NCI-H69 (cell line): Measurements from ENCODE around the gene HPCAL1.

ENCODE experiments used
- DNase-seq: peaks from one replicate; lab custom pipeline; 2025; lab: John Stamatoyannopoulos, UW

The HPCAL1 gene

DNA sequence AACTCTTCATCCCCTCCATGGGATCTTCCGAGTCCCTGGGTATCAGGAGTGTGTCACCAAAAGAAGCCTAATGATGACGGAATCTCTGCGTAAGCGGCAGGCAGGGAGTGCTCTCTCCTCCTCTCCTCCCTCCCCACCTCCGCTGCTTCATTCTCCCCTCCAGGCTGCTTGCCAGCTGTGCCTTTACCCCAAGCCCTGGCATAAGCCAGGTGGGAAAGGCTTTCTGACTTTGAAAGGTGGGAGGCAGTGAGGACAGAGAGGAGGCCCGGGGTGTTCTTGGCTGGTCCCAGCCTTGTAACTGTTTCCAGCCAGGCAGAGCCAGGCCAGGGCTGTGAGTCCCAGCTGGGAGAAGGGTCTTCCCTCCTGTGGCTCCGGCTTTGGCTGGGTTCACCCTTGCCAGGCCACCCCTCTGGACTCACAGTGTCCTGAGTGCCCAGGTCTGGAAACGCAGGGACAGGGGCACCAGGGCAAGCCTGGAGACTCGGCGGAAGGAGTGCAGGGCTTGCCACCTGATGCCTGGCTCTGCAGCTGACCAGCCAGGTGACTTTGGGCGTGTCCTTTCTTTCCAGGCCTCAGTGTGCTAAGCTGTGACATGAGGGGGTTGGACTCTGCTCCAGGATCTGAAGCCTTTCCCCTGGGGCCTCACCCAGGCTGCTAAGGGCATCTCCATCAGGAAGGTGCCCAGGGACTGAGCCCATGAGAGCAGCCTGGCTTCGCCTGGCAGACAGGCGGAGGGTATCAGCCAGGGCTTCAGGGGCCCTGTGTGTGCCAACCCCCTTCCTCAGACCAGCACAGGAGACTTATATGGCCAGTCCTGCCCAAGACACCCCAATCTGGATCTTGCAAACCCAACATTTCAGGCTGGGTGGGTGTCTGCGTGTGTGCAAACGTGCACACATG, 32.7 kb upstream of the HPCAL1 start:
- DNase-seq = no peak

DNA sequence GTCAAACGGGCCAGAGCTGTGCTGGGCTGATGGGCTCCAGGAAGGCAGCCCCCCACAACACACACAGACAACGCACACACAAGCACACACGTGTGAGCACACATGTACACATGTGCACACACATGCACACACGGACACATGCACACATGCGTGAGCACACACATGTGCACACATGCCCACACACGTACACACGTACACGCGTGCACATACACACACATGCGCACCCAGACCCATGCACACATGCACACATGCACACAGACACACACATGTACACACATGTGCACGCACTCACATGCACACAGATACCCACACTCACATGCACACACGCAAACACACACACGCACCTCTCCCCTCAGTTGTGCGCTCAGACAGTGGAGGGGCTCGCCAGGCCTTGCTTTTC, 31.2 kb upstream of the HPCAL1 start:
- DNase-seq = no peak

DNA sequence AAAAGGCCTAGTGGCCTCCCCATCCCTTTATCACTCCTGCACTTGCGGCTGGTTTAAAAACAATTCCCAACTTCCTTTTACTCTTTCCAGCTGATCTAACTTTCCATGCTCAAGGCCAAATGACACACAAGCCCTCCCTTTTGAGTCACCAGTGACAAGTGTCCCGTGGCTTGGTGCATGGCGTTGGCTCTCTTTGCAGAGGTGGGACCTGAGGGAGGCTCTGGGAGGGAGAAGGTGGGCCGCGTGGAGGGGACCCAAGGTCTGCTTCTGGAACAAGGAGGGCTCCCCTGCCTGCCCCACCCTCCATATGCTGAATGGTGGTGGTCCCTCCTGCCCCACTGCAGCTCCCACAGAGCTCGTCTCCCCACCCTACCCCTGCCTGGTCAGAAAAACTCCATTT, 30.8 kb upstream of the HPCAL1 start:
- DNase-seq = no peak

DNA sequence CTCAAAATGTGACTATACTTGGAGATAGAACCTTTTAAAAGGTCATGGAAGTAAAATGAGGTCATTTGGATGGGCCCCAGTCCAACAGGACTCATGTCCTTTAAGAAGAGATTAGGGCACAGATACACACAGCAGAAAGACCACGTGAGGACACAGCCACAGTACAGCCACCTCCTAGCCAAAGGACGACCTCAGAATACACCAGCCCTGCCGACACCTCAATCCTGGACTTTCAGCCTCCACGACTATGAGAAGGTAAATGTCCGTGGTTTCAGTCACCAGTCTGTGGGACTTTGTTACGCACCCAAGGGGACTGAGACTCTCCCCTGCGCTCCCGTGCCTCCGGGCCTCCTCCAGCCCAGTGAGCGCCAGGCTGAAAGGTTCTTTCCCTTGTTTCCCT, 30.2 kb upstream of the HPCAL1 start:
- DNase-seq = no peak

DNA sequence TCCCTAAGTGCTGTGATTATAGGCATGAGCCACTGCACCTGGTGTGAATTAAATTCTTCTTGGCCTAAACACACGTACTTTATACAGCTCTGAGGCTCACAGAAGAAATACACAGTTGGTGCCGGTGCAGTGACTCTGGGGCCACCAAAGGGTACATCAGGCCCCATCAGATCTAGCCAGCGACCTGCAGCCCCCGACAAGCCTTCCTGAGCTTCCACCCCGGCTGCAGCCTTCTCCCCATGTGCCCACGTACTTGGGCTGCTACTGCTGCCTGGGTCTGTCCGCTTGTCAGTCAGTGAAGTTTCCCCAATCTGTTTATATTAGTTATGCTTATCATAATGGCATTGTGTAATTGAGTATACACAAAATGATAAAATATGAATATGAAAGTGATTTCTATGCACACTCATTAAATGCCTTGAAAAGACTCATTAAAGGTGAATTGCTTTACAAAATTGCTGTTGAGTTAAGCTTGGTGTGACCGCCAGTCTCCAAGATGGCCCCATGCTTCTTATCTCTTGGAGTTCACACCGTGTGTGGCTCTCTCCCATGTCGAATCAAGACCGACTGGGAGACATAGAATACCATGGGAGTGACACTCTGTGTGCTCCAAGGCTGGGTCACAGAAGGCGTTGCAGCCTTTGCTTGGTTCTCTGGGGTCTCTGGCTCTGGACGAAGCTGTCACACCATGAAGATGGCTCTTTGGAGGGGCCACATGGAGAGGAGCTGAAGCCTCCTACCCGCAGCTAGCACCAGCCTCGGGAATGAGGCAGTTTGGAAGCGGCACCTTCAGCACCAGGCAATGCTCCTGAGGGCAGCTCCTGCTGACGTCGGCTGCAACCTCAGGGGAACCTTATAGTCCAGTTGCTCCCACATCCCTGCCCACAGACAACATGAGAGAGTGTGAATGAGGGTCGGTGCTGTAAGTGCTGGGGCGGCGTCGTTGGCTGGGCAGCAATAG, 29.2 kb upstream of the HPCAL1 start:
- no peak for DNase-seq

DNA sequence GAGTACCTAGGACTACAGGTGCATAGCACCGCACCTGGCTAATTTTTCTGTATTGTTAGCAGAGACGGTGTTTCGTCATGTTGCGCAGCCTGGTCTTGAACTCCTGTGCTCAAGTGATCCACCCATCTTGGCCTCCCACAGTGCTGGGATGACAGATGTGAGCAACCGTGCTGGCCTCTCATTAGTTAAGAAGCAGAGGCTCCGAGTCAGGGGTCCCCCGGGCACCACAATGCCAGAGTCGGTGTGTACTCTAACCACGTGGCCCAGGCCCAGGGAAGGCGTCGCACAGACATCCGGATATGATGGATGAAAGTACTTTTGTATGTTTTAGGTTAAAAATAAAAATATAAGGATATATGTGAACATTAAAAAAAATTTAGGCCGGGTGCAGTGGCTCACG, 28.3 kb upstream of the HPCAL1 start:
- no peak for DNase-seq

DNA sequence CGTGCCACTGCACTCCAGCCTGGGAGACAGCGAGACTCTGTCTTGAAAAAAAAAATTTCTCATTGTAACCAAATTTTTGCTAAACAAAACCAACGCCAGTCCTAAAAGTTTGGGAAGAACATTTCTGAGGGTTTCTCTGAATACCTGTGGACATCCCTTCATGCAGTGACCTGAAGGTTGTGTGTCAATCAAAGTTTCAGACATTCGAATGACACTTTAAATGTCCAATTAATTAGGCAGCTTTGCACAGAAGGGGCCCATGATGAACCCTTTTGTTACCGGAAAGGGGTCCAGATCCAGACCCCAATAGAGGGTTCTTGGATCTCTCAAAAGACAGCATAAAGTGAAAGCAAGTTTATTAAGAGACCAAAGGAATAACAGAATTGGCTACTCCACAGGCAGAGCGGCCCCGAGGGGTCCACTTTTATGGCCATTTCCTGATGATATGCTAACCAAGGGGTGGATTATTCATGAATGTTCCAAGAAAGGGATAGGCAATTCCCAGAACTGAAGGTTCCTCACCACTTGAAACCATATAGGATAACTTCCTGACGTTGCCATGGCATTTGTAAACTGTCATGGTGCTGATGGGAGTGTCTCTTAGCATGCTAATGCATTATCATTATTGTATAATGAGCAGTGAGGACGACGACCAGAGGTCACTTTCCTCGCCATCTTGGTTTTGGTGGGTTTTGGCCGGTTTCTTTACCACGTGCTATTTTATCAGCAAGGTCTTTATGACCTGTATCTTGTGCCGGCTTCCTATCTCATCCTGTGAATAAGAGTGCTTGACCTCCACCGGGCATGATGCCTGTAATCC, 27.5 kb upstream of the HPCAL1 start:
- no peak for DNase-seq

DNA sequence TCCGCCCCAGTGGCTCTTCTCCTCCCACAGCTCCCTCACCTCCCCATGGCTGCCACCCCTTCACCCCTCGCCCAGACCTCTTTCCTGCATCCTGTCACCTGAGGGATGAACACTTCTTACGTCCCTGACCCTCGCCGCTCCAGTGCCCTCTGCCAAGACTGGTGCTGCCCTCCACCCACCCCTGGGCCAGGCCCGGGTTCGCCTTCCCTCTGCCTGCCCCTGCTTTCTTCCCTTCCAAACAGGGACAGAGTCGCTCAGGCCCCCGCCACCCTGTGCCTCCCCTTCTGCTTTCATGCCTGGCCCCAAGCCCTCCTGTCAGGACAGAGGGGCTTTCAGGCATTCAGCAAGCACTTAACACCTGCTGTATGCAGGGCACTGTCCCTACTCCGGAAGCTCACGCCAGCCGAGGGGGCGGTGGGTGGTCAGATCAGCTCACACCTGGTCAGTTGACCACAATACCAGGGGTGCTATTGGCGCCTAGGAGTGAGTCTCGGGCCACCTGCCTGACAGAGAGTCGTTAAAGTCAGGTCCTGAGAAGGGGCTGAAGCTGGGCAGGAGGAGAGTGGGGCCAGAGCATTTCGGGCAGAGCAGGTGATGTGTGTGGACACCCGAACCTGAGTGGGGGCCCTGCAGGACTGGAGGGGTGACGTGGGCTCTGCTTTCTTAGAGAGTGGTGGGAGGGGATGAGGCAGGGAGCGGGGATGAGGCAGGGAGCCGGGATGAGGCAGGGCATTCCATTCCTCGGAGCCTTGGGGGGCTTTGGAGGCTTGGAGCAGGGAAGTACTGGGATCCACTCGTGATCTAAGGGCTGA, 26.0 kb upstream of the HPCAL1 start:
- no peak for DNase-seq

DNA sequence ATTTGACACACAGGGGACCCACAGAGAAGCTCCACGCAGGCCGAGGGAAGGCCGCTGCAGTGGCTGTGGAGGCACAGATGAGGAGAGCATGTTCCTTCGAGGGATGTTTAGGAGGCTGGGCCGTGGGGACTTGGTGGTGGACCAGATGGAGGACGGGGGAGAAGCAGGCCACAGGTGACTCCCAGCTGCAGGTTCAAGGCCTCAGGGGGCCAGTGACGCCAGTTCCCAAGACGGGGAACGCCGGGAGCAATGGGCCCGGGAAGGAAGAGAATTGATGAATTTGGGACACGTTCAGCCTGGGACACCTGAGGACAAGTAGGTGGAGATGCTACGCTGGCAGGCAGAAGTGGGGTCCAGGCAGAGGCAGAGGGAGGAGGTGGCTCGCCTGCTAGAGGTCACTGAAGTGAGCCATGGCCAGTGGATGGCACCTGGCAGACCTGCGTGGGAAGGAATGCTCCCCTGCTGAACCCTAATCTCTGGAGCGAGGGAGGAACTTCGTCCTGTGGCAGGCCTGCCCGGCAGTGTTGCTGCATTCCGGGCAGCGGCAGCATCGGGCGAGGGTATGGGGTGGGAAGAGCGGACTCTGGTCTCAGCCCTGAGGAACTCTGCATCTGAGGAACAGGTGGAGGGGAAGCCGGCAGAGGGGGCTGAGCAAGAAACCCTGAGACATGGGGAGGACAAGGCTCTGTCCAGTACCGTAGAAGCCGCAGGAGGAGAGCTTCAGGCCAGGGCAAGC, 25.2 kb upstream of the HPCAL1 start:
- no peak for DNase-seq

DNA sequence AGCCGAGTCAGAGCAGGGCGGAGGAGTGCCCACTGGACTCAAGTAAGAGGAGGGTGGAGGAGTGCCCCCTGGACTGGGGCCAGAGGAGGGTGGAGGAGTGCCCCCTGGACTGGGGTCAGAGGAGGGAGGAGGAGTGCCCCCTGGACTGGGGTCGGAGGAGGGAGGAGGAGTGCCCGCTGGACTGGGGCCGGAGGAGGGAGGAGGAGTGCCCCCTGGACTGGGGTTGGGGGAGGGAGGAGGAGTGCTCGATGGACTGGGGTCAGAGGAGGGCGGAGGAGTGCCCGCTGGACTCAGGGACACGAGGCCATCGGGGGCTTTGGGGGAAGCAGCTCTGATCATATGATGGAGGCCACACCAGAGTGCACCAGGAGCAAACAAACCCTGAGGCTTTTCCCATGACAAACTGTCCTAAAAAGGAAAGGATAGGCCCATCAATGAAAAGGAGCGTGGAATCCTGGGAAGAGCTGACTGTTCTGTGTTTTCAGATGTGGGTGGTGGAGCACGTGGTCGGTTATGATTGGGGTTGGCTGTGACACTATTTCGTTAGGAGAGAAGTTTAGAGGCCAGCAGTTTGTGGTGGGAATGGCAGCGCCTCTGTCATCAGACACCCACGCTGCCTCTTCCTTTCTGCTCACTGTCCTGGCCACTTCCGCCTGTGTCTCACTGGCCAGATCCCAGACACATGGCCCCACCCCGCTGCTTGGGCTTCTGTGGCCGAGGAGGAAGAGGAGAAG, 24.5 kb upstream of the HPCAL1 start:
- no peak for DNase-seq

DNA sequence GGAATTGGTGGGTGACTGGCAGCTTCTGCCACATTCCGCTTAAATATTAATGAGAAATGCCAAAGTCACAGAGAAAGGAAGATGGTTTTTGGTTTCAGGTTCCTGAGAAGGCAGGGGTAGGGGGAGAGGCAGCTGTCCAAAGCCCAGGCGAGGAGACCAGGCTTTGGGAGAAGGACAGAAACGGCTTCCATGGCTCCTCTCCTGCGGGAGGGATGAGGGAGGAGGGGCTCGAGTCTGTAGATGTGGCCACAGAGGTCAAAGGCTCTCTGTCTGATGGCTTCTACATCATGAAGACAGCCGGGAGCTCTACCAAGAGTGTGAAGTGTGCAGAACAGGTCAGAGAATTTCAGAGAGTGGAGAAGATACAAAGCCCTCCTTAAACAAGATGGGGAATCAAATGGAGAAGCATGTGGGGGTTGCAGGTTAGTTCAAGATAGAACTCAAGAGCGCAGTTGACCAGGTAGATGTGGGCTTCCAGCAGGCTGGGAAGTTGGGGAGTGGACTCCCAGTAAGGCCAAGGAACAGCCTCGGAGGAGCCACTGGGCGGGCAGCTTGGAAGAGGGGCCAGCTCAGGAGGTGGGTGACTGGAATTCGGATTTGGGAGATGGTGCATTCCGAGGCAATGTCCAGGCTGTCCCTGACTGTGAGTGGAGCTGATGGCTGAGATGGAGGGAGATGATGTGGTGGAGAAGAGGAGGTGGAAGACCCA, 23.8 kb upstream of the HPCAL1 start:
- DNase-seq = no peak

DNA sequence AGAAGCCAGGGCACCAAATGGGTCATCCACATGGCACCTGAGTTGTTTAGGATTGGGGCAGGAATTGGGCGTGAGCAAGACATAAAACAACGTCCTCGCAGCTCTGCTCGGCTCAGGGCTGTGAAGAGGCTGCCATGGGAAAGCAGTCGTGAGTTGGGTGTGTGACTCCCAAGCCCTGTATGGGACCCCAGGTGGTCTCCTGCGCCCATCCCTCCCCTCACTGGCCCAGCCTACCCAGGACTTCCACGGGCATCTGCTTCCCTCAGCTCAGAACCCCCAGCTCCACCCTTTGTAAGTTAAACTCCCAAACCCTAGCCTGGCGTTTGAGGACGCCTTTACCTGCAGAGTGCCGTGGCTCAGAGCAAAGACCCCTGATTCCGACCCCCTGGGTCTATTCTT, 23.2 kb upstream of the HPCAL1 start:
- DNase-seq = no peak

DNA sequence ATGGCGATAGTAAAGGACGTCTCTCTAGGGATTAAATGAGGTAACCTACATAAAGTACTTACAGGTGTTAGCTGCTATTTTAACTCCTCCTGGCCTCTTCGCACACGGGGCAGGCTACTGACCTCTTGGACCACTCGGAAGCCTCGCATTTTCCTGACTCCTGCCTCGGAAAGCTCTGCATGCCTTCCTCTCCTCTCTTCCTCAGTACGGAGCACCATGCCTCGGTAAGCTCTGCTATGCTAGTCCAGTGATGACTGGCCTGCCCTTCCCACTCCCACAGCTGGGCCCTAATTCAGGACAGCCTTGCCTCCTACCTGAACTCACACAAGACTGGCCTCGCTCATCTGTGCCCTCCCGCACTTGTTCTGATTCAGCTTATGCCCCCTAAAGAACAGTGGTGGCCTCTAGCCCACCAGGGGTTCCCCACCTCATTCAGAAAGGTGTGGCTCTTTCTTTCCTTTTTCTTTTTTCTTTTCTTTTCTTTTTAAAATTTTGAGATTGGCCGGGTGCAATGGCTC, 22.7 kb upstream of the HPCAL1 start:
- no peak for DNase-seq

DNA sequence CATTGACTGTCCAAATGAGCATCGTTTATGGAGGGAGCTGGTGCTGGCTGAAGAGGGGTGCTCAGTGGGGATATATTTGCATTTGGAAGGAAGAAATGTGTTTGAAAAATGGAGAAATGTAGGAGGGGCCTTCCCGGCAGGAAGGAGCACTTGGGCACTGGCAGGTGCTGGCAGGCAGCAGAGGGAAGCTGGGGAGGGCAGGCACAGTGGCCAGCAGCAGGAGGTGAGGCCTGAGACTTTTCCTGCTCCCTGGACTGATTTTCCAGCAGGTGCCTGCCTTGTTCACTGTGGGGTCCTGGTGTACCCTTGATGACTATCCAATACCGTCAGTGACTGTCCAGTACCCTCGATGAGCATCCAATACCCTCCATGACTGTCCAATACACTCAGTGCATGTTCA, 20.8 kb upstream of the HPCAL1 start:
- no peak for DNase-seq

DNA sequence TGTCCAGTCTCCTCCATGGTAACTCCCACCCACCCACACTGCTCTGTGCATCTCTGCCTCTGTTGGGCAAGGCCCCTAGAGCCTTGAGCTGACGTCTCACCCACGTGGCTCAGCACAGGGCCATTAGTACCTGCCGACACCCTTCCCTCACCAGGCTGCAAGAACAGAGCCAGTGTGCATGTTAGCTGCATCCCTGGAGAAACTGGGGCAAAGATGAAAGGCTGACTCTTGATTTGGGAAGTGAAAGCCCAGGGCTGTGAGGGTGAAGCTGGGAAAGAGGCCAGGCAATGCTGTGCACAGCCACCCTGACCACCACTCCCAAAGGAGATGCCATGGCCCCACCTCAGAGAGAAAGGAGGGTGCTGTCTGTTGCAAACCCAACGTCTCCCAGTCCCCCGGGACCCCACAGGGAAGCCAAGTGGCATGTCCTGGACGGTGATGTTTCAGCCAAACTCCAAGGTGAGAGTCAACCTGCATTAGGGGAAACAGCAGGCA, 20.0 kb upstream of the HPCAL1 start:
- no peak for DNase-seq

DNA sequence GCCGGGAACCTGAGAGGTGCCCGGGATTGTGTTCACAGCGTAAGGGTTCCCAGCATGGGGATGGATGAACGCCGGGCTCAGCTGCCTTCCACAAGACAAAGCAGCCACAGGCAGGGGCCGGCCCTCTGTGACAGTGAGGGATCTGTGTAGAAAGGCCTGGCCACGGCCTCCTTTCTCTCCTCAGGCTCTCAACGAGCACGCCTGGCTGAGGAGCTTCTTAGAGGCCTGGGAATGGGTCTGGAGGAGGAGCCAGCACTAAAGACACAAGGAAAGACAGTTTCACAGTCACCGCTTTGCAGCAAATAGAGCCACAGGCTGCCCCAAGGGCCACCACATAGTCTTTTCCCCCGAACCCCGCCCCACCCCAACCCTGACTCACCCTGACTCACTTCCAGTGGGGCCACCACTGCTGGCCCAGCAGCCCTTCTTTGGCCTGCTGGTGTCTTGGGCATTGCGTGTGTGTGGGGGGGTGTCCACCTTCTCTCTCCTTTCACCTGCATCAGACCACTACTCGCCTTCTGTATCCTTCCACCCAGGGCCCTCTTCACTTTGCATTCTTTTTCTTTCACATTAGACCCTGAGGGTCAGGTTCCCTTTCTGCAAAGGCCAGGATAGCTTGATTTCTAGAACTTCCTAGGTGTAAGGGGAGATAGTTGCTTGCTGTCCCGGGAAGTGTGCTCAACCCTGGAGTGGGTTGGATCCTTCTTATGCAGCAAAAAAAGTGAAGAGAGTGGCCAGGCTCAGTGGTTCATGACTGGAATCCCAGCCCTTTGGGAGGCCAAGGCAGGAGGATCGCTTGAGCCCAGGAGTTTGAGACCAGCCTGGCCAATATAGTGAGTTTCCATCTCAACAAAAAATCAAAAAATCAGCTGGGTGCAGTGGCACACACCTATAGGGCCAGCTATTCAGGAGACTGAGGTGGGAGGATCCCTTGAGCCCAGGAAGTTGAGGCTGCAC, 19.3 kb upstream of the HPCAL1 start:
- no peak for DNase-seq

DNA sequence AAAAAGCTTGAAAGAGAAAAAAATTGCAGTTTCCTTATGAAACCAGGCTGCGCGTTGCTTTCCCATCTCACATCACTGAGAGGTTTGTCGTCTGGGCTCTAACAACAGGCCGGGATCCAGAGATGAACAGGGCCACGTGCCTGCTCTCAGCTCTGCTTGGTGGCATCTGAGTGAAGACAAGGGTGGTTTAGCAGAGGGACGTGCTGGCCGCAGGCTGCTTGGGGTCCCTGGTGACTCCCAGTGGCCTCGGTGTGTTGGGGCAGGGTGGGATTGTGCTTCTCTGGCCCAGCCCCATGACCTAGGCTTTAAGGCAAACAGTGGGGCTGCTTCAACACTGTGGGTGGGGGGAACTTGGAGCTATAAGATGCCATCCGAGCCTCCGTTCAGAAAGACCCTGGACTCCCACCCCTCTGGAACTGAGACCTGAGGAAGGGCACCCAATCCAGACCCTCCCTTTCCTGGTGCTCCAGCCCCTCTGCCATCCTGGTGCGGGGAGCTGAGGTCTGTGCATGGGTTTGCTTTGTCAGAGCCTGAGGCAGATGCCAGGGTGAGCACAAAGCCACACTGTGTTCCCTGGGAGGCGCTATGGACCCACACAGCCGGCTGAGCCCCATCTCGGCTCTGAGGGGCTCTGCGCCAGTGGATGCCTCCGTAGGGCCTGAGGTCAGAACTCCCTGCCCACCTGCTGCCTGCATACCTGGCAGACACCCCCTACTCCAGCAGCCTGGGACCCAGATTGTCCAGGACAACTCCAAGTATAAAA, 18.4 kb upstream of the HPCAL1 start:
- no peak for DNase-seq
